Muscle of leg (tissue), 11 donors: ENCODE measurements around the gene PRTN3. TPM values are rescaled to one million over a fixed set of nuclear protein-coding genes. Genes with fewer than 3 reads are reported as not detected.

Experiments used
- DNase-seq: peaks from one replicate; pipeline ENCODE4 v3.0.0; 2013
- H3K27ac ChIP-seq: one replicate; pipeline ENCODE4 v1.5.1; 2013; ENCODE audit warnings: mild to moderate bottlenecking, low read length, control low read depth
- H3K27me3 ChIP-seq: one replicate; pipeline ENCODE4 v1.6.1; 2013; ENCODE audit warnings: low read length; ENCODE audit not compliant: control insufficient read depth, insufficient read depth
- H3K36me3 ChIP-seq: one replicate; pipeline ENCODE4 v1.6.1; 2013; ENCODE audit warnings: low read length; ENCODE audit not compliant: control insufficient read depth, insufficient read depth
- H3K4me1 ChIP-seq: one replicate; pipeline ENCODE4 v1.6.1; 2013; ENCODE audit warnings: low read length; ENCODE audit not compliant: control insufficient read depth, insufficient read depth
- H3K4me3 ChIP-seq: one replicate; pipeline ENCODE4 v1.5.1; 2013; ENCODE audit warnings: low read length, control low read depth
- H3K9me3 ChIP-seq: replicated peaks from 2 replicates; pipeline ENCODE4 v1.6.1; 2013; ENCODE audit warnings: low read depth, low read length; ENCODE audit not compliant: control insufficient read depth
- WGBS: methylation state at CpG from one replicate; pipeline ENCODE4 v1.1.5; 2013; ENCODE audit warnings: missing lambda C conversion rate; ENCODE audit not compliant: insufficient coverage; 5-methylcytosine and 5-hydroxymethylcytosine counted together
- polyA plus RNA-seq, 8 donors: library from polyadenylated mRNA; unstranded; fragments of 120-200 nt; gene quantifications; one replicate each; pipeline versions ENCODE4 v1.2.1 to v1.2.3, GENCODE V29; 2013; ENCODE audit warnings: inconsistent platforms in 1 of 8, low replicate concordance in 1 of 8; ENCODE audit not compliant: insufficient read length in 8 of 8, insufficient read depth in 1 of 8
- total RNA-seq: library from RNA; stranded (reverse); fragments of 120-200 nt; gene quantifications from one replicate; pipeline ENCODE4 v1.2.4, GENCODE V29; 2013

PRTN3 gene
- total and polyA plus RNA-seq, 9 donors = 0.44 to 11.6 (median 3.8) TPM

GRCh38 chr19:803686-804418, 36.9 kb upstream of the PRTN3 start:
- DNase-seq = peak; percentile 7
- Histone ChIP-seq H3K9me3 (no peaks in the 10 kb centered on the region), H3K27me3 (no peaks in the 10 kb centered on the region), H3K27ac (no peak overlapping the region), H3K4me1 (peaks cover 52% of the 10 kb centered on the region), H3K4me3 (no peak overlapping the region), H3K36me3 (peaks cover 82% of the 10 kb centered on the region)
- WGBS = 71% methylated on average over 23 of the region's 31 CpGs

- no peak overlapping the region for H3K27ac ChIP-seq
- no peaks in the 10 kb centered on the region for H3K27me3 ChIP-seq
- WGBS = 87% methylated on average over 52 of the region's 53 CpGs
- DNase-seq = no peak
- H3K4me1 ChIP-seq = peaks cover 45% of the 10 kb centered on the region
- H3K9me3 ChIP-seq = no peaks in the 10 kb centered on the region
- no peak overlapping the region for H3K4me3 ChIP-seq
- H3K36me3 ChIP-seq = peaks cover 82% of the 10 kb centered on the region
These were observed 36.2 kb upstream of the PRTN3 start for GRCh38 chr19:804419-805165.

GRCh38 chr19:805166-805551, 35.6 kb upstream of the PRTN3 start:
- no peaks in the 10 kb centered on the region for H3K9me3 ChIP-seq
- peaks cover 39% of the 10 kb centered on the region for H3K4me1 ChIP-seq
- no peaks in the 10 kb centered on the region for H3K27me3 ChIP-seq
- WGBS = 88% methylated on average over 31 of the region's 33 CpGs
- DNase-seq = no peak
- H3K36me3 ChIP-seq = peaks cover 82% of the 10 kb centered on the region
- no peak overlapping the region for H3K27ac ChIP-seq
- H3K4me3 ChIP-seq = no peak overlapping the region

- no peaks in the 10 kb centered on the region for H3K9me3 ChIP-seq
- no peaks in the 10 kb centered on the region for H3K27me3 ChIP-seq
- no peak for DNase-seq
- H3K36me3 ChIP-seq = peaks cover 82% of the 10 kb centered on the region
- peaks cover 32% of the 10 kb centered on the region for H3K4me1 ChIP-seq
- no peak overlapping the region for H3K4me3 ChIP-seq
- no peak overlapping the region for H3K27ac ChIP-seq
- WGBS = 90% methylated on average over 86 of the region's 93 CpGs
These were observed 34.9 kb upstream of the PRTN3 start for GRCh38 chr19:805600-806550.

GRCh38 chr19:806815-807421, 33.9 kb upstream of the PRTN3 start:
- H3K4me1 ChIP-seq = peaks cover 21% of the 10 kb centered on the region
- H3K36me3 ChIP-seq = peaks cover 84% of the 10 kb centered on the region
- H3K27me3 ChIP-seq = no peaks in the 10 kb centered on the region

GRCh38 chr19:807627-808422, 33.0 kb upstream of the PRTN3 start:
- Histone ChIP-seq H3K4me3 (no peak overlapping the region), H3K9me3 (no peaks in the 10 kb centered on the region), H3K36me3 (peaks cover 86% of the 10 kb centered on the region), H3K27me3 (no peaks in the 10 kb centered on the region), H3K4me1 (peaks cover 12% of the 10 kb centered on the region), H3K27ac (no peak overlapping the region)
- no peak for DNase-seq
- WGBS = 81% methylated on average over 40 of the region's 44 CpGs

More at GRCh38 chr19:806815-807421, 33.9 kb upstream of the PRTN3 start:
- DNase-seq = no peak
- H3K4me3 ChIP-seq = no peak overlapping the region
- no peaks in the 10 kb centered on the region for H3K9me3 ChIP-seq
- WGBS = 67% methylated on average over 29 of the region's 34 CpGs
- H3K27ac ChIP-seq = no peak overlapping the region

- Histone ChIP-seq H3K27ac (no peak overlapping the region), H3K36me3 (peaks cover 81% of the 10 kb centered on the region), H3K4me3 (no peak overlapping the region), H3K4me1 (peaks cover 7% of the 10 kb centered on the region), H3K27me3 (no peaks in the 10 kb centered on the region), H3K9me3 (no peaks in the 10 kb centered on the region)
- WGBS = 91% methylated on average over 23 of the region's 26 CpGs
- no peak for DNase-seq
These were observed 32.4 kb upstream of the PRTN3 start for GRCh38 chr19:808423-808775.

- 80% methylated on average over 22 of the region's 30 CpGs for WGBS
- peaks cover 67% of the 10 kb centered on the region for H3K36me3 ChIP-seq
- DNase-seq = no peak
- no peaks in the 10 kb centered on the region for H3K9me3 ChIP-seq
- H3K27me3 ChIP-seq = no peaks in the 10 kb centered on the region
- H3K4me1 ChIP-seq = peaks cover 3% of the 10 kb centered on the region
- H3K27ac ChIP-seq = no peak overlapping the region
- no peak overlapping the region for H3K4me3 ChIP-seq
These were observed 30.5 kb upstream of the PRTN3 start for GRCh38 chr19:810077-810855.
